IPS-NIHi7 (cell line): ENCODE results near the gene SLBP.

Experiments used
- DNase-seq: peaks from one replicate; pipeline ENCODE4 v3.0.0; 2012; ENCODE audit warnings: mixed read lengths; ENCODE audit errors: extremely low spot score

SLBP gene

DNA sequence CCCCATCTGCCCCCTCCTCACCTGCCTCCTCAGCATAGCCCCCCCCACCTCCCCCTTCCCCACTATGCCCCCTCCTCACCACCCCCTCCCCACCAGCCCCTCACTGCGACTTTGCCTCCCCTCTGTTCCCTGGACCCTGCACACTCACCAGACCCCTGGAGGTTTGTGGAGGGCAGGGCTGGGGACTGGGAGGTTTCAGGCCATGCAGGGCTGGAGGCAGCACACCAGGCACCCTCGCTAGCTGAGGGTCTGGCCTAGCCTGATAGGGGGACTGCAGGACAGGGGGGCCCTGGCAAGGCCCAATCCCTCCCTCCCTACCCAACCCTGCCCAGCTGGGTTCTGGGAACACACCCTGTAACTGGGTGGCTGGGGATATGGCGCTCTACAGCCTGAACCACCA, 37.3 kb upstream of the SLBP start:
- DNase-seq = no peak

GRCh38 chr4:1748465-1748995, 36.4 kb upstream of the SLBP start:
- peak; percentile 92 for DNase-seq

GRCh38 chr4:1747603-1747967, 35.5 kb upstream of the SLBP start:
- DNase-seq = no peak

DNA sequence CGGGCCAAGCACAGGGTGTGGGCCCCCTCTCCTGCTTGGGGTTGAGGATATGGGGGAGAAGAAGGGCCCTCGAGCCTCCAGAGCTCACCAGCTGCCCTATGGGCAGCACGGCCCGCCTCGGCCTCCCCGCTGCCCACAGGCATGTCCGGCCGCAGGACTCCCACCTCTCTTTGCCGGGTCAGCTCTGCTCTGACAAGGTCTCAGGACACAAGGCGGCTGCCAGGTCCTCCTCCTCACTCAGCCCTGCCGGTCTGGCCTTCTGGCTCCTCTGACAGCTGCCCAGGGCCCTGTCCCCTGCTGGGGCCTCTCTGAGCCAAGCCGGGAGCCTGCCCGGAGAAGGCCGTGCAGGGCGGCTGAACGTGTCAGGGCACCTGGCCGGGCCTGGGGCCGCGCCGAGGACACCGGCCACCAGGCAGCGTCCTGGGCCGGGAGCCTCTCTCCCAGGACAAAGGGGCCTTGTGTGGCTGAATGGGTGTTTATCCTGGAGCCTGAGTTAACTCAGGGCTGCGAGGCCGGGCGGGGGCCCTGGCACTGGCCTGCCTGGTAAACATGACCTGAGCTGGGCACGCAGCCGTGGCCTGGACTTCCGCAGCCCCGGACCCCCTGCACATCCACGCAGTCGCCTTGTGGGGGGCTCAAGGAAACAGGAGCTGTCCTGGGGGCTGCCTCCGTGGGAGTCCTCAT, 34.9 kb upstream of the SLBP start:
- DNase-seq = no peak

DNA sequence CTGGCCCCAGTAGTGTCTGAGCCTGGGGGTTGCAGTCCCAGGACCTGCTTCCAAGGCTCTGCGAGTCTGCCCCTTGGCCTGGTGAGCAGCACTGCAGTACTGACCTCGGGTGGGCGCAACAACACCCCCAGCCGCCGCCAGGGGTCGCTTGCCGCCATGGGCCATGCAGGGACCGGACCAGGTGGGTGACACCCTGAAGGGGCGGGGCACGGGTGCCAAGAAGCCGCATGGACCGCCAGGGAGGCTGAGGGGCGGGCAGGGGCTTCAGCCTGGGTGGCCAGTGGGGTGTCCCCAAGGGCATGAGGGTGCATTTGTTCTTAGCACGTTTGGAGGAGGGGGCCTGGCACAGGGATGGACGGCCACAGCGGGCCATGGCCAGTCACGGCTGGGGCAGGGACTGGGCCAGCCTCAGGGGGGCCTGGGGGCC, 34.2 kb upstream of the SLBP start:
- peak; percentile 96 for DNase-seq

- no peak for DNase-seq
Measured at GRCh38 chr4:1745697-1746096, 33.6 kb upstream of the SLBP start.

DNA sequence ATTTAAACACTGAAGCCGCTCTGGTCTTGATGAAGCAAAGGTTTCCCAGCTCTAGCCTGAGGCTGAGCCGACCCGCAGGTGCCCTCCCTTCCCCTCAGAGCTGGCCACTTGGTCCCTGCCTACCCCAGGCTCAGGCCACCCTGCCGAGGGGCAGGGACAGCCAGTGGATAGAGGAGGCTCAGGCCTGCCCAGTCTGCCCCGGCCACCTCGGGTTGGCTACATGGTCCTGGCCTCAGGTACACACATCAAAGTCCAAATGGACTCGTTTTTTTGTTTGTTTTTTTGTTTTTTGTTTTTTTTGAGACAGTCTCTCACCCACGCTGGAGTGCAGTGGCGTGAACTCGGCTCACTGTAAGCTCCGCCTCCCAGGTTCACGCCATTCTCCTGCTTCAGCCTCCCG, 33.0 kb upstream of the SLBP start:
- no peak for DNase-seq

- no peak for DNase-seq
Measured at GRCh38 chr4:1744552-1744951, 32.4 kb upstream of the SLBP start.

DNA sequence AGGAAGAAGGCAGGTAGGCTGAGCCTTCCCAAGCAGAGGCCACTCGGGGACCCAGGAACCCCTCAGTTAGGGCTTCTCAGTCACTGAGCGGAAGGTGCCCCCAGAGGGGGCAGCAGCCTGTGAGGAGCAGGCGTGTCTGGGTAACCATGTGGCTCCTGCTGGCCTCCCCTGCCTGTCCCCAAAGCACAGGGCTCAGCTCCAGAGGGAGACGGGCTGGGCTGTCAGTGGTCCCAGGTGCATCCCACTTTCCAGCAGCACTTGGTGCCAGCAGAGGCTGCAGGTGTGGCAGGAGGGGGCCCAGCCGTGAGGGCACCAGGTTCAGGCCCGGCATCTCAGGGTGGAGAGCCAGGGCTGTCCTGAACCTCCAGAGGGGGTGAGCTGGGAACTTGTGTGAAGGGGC, 31.9 kb upstream of the SLBP start:
- no peak for DNase-seq

GRCh38 chr4:1743551-1743950, 31.4 kb upstream of the SLBP start:
- no peak for DNase-seq

GRCh38 chr4:1741208-1741607, 29.1 kb upstream of the SLBP start:
- no peak for DNase-seq

GRCh38 chr4:1740021-1740545, 28.0 kb upstream of the SLBP start:
- no peak for DNase-seq

GRCh38 chr4:1739358-1739757, 27.2 kb upstream of the SLBP start:
- DNase-seq = no peak

DNA sequence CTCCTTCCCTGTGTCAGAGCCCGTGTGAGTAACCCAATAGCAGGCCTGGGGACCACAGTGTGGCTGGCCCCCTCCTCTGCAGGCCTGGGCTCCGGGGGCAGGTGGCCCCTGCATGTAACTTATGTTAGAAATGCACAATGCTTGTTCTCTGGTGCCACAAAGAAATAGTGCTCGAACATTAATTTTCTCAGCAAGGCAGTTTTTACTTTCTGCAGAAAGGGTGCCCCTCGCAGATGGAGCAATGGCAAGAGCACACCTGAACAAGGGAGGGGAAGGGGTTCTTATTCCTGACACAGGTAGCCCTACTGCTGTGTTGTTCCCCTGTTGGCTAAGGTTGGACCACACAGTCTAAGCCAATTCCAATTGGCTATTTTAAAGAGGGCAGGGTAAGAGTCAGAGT, 26.3 kb upstream of the SLBP start:
- no peak for DNase-seq

DNA sequence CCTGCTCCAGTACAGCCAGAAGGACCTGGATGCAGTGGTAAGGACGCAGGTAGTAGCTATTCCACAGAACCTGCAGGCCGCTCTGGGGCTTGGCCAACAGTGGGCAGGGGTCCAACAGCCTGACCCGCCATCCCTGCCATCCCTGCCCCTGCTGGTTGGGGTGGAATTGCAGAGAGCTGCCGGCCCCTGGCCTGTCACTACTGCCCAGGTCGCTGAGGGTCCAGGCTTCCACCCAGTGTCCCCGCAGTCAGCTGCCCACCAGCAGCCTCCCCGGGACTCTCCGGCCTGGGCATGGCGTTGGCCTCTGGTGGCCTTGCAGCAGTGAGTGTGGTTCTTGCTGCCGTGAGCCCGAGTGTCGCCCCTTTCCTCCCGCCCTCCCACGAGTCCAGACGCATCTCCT, 25.5 kb upstream of the SLBP start:
- DNase-seq = no peak

- DNase-seq = no peak
Measured at GRCh38 chr4:1736812-1737211, 24.7 kb upstream of the SLBP start.

GRCh38 chr4:1735215-1735614, 23.1 kb upstream of the SLBP start:
- DNase-seq = no peak

- DNase-seq = no peak
Measured at GRCh38 chr4:1732911-1733310, 20.8 kb upstream of the SLBP start.

DNA sequence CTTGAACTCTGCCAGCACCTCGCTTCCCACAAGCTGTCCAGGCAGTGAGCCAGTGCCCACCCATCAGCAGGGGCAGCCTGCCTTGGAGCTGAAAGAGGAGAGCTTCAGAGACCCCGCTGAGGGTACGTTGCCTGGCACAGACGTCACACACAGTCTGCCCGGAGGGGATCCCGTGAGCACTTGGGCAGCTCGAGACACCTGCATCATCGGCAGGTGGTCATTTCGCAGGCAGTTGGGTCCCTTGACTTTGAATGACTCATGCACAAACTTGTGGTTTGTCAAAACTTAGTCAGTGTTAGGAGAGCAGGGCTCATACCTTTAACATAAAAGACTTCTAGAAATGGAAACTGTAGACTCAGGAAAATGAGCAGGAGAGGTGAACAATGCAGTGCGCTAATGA, 19.1 kb upstream of the SLBP start:
- DNase-seq = no peak

DNA sequence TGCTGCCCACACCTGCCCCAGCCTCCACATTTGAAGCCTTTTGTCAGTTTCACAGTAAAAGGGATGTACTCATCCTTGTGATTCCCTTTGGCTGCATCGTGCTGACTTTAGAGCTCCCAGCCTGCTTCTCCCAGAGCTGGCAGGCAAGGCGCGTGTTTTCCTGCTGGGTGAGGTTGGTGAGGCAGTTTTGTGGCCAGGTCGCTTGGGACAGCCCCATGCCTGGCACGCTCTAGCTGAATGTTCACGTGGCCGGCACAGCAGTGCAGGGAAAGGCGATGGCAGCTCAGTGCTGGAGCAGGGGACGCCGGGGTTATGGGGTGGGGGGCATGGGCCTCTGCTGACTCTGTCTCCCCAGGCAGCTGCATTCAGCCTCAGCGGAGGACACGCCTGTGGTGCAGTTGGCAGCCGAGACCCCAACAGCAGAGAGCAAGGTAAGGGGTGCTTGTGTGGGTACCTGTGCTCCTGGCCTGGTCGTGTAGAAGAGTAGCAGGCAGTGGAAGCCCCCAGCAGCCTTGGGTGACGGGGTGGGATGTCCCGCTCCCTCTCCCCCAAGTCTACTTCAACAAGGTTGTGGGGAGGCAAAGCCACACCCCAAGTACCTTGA, 18.5 kb upstream of the SLBP start:
- no peak for DNase-seq

DNA sequence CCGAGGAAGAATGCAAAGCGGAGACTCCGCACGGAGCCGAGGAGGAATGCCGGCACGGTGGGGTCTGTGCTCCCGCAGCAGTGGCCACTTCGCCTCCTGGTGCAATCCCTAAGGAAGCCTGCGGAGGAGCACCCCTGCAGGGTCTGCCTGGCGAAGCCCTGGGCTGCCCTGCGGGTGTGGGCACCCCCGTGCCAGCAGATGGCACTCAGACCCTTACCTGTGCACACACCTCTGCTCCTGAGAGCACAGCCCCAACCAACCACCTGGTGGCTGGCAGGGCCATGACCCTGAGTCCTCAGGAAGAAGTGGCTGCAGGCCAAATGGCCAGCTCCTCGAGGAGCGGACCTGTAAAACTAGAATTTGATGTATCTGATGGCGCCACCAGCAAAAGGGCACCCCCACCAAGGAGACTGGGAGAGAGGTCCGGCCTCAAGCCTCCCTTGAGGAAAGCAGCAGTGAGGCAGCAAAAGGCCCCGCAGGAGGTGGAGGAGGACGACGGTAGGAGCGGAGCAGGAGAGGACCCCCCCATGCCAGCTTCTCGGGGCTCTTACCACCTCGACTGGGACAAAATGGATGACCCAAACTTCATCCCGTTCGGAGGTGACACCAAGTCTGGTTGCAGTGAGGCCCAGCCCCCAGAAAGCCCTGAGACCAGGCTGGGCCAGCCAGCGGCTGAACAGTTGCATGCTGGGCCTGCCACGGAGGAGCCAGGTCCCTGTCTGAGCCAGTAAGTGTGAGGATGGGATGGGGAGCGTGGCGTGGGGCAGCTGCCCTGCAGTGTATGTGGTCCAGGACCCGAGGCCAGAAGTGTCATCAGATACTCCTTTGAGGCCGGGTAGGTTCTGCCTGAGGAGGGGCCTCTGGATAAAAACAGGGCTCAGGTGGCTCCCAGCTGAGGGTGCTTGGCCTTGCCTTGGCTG, 16.2 kb upstream of the SLBP start:
- no peak for DNase-seq
